ENCODE measurements around the gene PHACTR2.

Gene PHACTR2

DNA sequence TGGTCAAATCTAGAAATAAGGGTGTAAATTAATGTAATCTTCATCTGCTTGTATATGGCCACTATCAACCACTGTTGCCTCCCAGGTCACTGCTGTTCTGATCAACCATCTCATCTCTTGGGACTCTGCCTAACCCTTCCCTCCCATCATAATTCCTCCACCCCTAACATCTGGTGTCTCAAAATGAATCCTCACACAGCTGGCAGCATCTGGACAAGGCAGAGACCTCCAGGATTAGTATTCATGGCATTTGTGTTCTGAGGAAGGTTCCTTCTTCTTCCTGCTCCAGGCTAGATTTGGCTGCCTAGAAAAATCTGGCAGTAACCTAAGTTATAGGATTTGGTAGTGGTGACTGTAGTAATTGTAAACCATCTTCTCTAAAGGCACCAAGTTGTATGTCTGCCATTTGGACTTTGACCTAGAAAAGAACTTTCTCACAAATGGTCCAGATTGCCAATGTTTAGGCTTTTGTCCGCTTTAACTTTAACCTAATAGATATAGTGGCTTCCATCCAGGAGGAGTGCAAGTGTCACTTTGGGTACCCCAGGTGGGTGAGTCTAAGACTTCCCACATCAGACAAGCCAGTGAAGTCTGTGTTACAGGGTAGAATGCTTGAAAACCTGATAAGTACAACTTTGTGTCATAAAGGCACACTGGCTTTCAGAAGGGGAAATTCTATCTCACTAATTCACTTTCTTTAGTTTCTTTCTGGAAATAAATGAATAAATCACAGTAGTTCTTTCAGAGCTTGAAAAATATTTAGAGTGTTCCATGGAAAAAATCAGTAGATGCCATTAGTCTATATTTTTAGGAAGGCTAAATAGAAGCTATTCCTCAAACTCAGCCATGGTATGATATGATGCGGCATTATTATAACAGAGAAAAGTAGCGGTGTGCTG is 3.0 kb upstream of the PHACTR2 start:
- no peak overlapping the region for H2AFZ ChIP-seq (ENCODE audit: low read depth, low read length)
- no peak overlapping the region for H3K9ac ChIP-seq (ENCODE audit: low read depth, low read length)

DNA sequence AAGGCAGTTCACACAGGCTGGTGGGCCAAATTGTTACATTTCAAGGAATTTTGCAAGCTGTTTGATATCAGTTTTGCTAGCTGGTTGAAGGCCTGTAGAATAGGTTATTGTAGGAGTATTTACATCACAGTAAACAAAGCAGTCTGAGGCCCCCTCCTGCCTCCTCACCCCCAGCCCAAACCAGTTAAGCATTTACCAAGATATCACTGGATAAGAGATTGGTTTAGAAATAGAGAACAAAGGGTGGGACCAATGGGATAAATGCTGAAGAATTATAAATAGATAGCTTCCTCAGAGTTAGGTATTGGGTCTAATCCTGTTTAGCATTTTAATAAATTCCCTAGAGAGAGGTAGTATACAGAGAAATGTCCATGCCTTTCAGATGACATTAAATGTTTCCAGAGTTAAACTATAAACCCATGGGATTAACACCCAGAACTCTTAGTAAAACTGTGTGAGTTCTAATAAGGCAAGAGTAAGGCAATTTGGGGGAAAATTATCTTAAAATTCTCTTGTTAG is 2.3 kb upstream of the PHACTR2 start:
- Histone ChIP-seq H3K27ac (ENCODE audit: low read length) (no peak overlapping the region), H2AFZ (ENCODE audit: low read depth, low read length) (no peak overlapping the region), H3K9me3 (ENCODE audit: insufficient read depth, low read length, severe bottlenecking) (no peaks in the 10 kb centered on the region), H3K4me2 (ENCODE audit: insufficient read depth, low read length) (no peak overlapping the region), H3K36me3 (ENCODE audit: insufficient read depth, low read length) (no peaks in the 10 kb centered on the region), H3K9ac (ENCODE audit: low read depth, low read length) (no peak overlapping the region), H3K27me3 (ENCODE audit: insufficient read depth, low read length, poor library complexity) (no peaks in the 10 kb centered on the region), H3K79me2 (ENCODE audit: insufficient read depth, low read length) (no peaks in the 10 kb centered on the region), H4K20me1 (ENCODE audit: insufficient read depth, low read length) (no peaks in the 10 kb centered on the region), H3K4me1 (ENCODE audit: insufficient read depth, low read length) (no peaks in the 10 kb centered on the region), H3K4me3 (ENCODE audit: low read depth in 1 of 2, low read length in 2 of 2) (no peak overlapping the region)
- no peak for TF ChIP-seq EZH2 (IDR thresholded peaks at IDR 0.05; ENCODE audit: borderline replicate concordance, low read depth, low read length, severe bottlenecking)
- TF ChIP-seq, protein P1, sequence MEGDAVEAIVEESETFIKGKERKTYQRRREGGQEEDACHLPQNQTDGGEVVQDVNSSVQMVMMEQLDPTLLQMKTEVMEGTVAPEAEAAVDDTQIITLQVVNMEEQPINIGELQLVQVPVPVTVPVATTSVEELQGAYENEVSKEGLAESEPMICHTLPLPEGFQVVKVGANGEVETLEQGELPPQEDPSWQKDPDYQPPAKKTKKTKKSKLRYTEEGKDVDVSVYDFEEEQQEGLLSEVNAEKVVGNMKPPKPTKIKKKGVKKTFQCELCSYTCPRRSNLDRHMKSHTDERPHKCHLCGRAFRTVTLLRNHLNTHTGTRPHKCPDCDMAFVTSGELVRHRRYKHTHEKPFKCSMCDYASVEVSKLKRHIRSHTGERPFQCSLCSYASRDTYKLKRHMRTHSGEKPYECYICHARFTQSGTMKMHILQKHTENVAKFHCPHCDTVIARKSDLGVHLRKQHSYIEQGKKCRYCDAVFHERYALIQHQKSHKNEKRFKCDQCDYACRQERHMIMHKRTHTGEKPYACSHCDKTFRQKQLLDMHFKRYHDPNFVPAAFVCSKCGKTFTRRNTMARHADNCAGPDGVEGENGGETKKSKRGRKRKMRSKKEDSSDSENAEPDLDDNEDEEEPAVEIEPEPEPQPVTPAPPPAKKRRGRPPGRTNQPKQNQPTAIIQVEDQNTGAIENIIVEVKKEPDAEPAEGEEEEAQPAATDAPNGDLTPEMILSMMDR (IDR thresholded peaks at IDR 0.05; ENCODE audit: borderline replicate concordance, extremely low read depth, low read length, poor library complexity, severe bottlenecking): no peak
- ATAC-seq (ENCODE audit: insufficient read depth, low read depth) (no peak), DNase-seq (no peak)

More for the DNA sequence above, 3.0 kb upstream of the PHACTR2 start:
- Histone ChIP-seq H3K79me2 (ENCODE audit: insufficient read depth, low read length) (no peaks in the 10 kb centered on the region), H3K4me1 (ENCODE audit: insufficient read depth, low read length) (no peaks in the 10 kb centered on the region), H3K4me2 (ENCODE audit: insufficient read depth, low read length) (no peak overlapping the region), H3K9me3 (ENCODE audit: insufficient read depth, low read length, severe bottlenecking) (no peaks in the 10 kb centered on the region), H3K27me3 (ENCODE audit: insufficient read depth, low read length, poor library complexity) (no peaks in the 10 kb centered on the region), H3K27ac (ENCODE audit: low read length) (no peak overlapping the region), H3K4me3 (ENCODE audit: low read depth in 1 of 2, low read length in 2 of 2) (no peak overlapping the region), H4K20me1 (ENCODE audit: insufficient read depth, low read length) (no peaks in the 10 kb centered on the region), H3K36me3 (ENCODE audit: insufficient read depth, low read length) (no peaks in the 10 kb centered on the region)
- DNase-seq: no peak
- TF ChIP-seq EZH2 (IDR thresholded peaks at IDR 0.05; ENCODE audit: borderline replicate concordance, low read depth, low read length, severe bottlenecking): no peak
- TF ChIP-seq, protein P1 (IDR thresholded peaks at IDR 0.05; ENCODE audit: borderline replicate concordance, extremely low read depth, low read length, poor library complexity, severe bottlenecking): no peak
- ATAC-seq (ENCODE audit: insufficient read depth, low read depth): no peak

DNA sequence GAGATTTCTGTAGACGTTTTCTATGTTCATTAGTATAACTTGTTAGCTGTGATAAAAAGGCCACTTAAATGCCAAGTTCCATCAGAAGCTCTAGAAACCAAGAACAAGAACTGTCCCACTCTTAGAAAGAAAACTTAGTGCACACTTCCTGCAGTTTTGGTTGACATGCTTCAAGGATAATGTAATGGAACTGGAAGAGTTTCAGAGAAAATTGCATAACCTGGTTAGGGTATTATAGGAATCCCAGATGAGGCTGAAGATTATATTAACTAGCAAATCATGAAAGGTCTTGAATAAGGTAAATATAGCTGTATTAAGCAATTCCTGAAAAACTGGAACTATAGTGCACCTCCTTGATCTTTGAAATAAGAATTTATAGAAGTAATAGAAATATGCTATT is 1.8 kb upstream of the PHACTR2 start:
- Histone ChIP-seq H3K4me3 (ENCODE audit: low read depth in 1 of 2, low read length in 2 of 2) (no peak overlapping the region), H3K4me1 (ENCODE audit: insufficient read depth, low read length) (no peaks in the 10 kb centered on the region), H3K9me3 (ENCODE audit: insufficient read depth, low read length, severe bottlenecking) (no peaks in the 10 kb centered on the region), H3K27me3 (ENCODE audit: insufficient read depth, low read length, poor library complexity) (no peaks in the 10 kb centered on the region), H3K79me2 (ENCODE audit: insufficient read depth, low read length) (no peaks in the 10 kb centered on the region), H3K4me2 (ENCODE audit: insufficient read depth, low read length) (no peak overlapping the region), H3K9ac (ENCODE audit: low read depth, low read length) (no peak overlapping the region), H3K36me3 (ENCODE audit: insufficient read depth, low read length) (no peaks in the 10 kb centered on the region), H4K20me1 (ENCODE audit: insufficient read depth, low read length) (no peaks in the 10 kb centered on the region), H2AFZ (ENCODE audit: low read depth, low read length) (no peak overlapping the region), H3K27ac (ENCODE audit: low read length) (no peak overlapping the region)
- DNase-seq (no peak), ATAC-seq (ENCODE audit: insufficient read depth, low read depth) (no peak)
- TF ChIP-seq, protein P1 (IDR thresholded peaks at IDR 0.05; ENCODE audit: borderline replicate concordance, extremely low read depth, low read length, poor library complexity, severe bottlenecking): no peak
- TF ChIP-seq EZH2 (IDR thresholded peaks at IDR 0.05; ENCODE audit: borderline replicate concordance, low read depth, low read length, severe bottlenecking): no peak
